Loucy (cell line): ENCODE data around the gene TMEM52.

ENCODE experiments used
- H2AFZ ChIP-seq: fragments of 200-600 bp; sonication (generic); 2 replicates; pipeline ENCODE4 v1.6.0; 2016; ENCODE audit warnings: antibody characterized with exemption, mild to moderate bottlenecking, low read length, moderate library complexity
- H3F3A ChIP-seq: fragments of 200-600 bp; 2 replicates; pipeline ENCODE4 v1.6.0; 2016; ENCODE audit warnings: antibody characterized with exemption, low read depth, mild to moderate bottlenecking
- H3K27me3 ChIP-seq: fragments of 200-600 bp; sonication (generic); 2 replicates; pipeline ENCODE4 v1.6.1; 2014; ENCODE audit warnings: low read length, mild to moderate bottlenecking; ENCODE audit not compliant: insufficient read depth, poor library complexity, severe bottlenecking
- H3K36me3 ChIP-seq: fragments of 200-600 bp; sonication (generic); 2 replicates; pipeline ENCODE4 v1.6.1; 2016; ENCODE audit warnings: low read length; ENCODE audit not compliant: insufficient read depth
- H3K4me1 ChIP-seq: fragments of 200-600 bp; sonication (generic); 2 replicates; pipeline ENCODE4 v1.5.1; 2014; ENCODE audit warnings: low read length, mild to moderate bottlenecking; ENCODE audit not compliant: insufficient read depth, poor library complexity, severe bottlenecking
- H3K4me2 ChIP-seq: fragments of 200-600 bp; sonication (generic); 2 replicates; pipeline ENCODE4 v1.6.0; 2014; ENCODE audit warnings: antibody characterized with exemption, low read length, low read depth, mild to moderate bottlenecking; ENCODE audit not compliant: poor library complexity, severe bottlenecking
- H3K4me3 ChIP-seq: fragments of 200-600 bp; sonication (generic); 2 replicates; pipeline ENCODE4 v1.5.1; 2014; ENCODE audit warnings: low read length, mild to moderate bottlenecking, mixed read lengths; ENCODE audit not compliant: poor library complexity, severe bottlenecking
- H3K79me2 ChIP-seq: fragments of 200-600 bp; sonication (generic); 2 replicates; pipeline ENCODE4 v1.6.1; 2014; ENCODE audit warnings: low read length; ENCODE audit not compliant: insufficient read depth
- H3K9ac ChIP-seq: fragments of 200-600 bp; sonication (generic); 2 replicates; pipeline ENCODE4 v1.6.0; 2014; ENCODE audit warnings: mild to moderate bottlenecking, low read depth, low read length, moderate library complexity; ENCODE audit not compliant: poor library complexity, severe bottlenecking
- H3K9me2 ChIP-seq: fragments of 200-600 bp; sonication (generic); replicated peaks from 2 replicates; pipeline ENCODE4 v1.6.1; 2016; ENCODE audit warnings: low read depth, low read length, mixed read lengths
- H3K9me3 ChIP-seq: fragments of 200-600 bp; sonication (generic); 2 replicates; pipeline ENCODE4 v1.6.1; 2014; ENCODE audit warnings: mild to moderate bottlenecking, antibody characterized with exemption, low read length, low read depth; ENCODE audit not compliant: insufficient read depth
- H4K20me1 ChIP-seq: fragments of 200-600 bp; sonication (generic); 2 replicates; pipeline ENCODE4 v1.6.0; 2014; ENCODE audit warnings: antibody characterized with exemption, low read length, mild to moderate bottlenecking; ENCODE audit not compliant: insufficient read depth, poor library complexity, severe bottlenecking
- EZH2phosphoT487 ChIP-seq: fragments of 200-600 bp; IDR thresholded peaks from 2 replicates; pipeline ENCODE4 v1.6.1; 2018; ENCODE audit warnings: antibody characterized with exemption, mild to moderate bottlenecking, moderate library complexity, borderline replicate concordance
- TF ChIP-seq, protein P1 (sequence below): fragments of 200-600 bp; sonication (generic); conservative IDR thresholded peaks from 2 replicates; pipeline ENCODE4 v1.5.1; 2014; ENCODE audit warnings: mild to moderate bottlenecking, antibody characterized with exemption, low read length

Gene TMEM52

DNA sequence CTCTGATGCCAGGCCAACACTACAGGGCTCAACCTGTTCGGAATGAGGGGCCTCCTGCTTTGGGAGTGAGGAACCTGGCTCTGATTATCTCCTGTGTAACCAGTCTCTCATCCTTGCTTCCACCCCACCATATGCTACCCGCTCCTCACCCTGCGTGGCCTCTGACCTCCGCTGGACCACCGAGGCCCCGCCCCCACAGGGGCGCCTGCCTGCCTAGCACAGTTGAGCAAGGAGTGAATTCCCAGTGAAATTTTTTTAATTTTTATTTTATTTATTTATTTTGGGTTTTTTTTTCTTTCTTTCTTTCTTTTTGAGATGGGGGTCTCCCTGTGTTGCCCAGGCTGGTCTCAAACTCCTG is 26.3 kb downstream of the TMEM52 start:
- H3F3A ChIP-seq: no peaks in the 10 kb centered on the region
- no peaks in the 10 kb centered on the region for H3K36me3 ChIP-seq
- H3K9me3 ChIP-seq: no peaks in the 10 kb centered on the region
- H2AFZ ChIP-seq: no peak overlapping the region
- no peak for TF ChIP-seq EZH2phosphoT487
- TF ChIP-seq, protein P1, sequence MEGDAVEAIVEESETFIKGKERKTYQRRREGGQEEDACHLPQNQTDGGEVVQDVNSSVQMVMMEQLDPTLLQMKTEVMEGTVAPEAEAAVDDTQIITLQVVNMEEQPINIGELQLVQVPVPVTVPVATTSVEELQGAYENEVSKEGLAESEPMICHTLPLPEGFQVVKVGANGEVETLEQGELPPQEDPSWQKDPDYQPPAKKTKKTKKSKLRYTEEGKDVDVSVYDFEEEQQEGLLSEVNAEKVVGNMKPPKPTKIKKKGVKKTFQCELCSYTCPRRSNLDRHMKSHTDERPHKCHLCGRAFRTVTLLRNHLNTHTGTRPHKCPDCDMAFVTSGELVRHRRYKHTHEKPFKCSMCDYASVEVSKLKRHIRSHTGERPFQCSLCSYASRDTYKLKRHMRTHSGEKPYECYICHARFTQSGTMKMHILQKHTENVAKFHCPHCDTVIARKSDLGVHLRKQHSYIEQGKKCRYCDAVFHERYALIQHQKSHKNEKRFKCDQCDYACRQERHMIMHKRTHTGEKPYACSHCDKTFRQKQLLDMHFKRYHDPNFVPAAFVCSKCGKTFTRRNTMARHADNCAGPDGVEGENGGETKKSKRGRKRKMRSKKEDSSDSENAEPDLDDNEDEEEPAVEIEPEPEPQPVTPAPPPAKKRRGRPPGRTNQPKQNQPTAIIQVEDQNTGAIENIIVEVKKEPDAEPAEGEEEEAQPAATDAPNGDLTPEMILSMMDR: no peak
- H3K4me3 ChIP-seq: peak overlapping the region; percentile 86
- H3K9ac ChIP-seq: peak overlapping the region; percentile 93
- peaks cover 7% of the 10 kb centered on the region for H3K27me3 ChIP-seq
- H3K4me1 ChIP-seq: peaks cover 62% of the 10 kb centered on the region
- H3K9me2 ChIP-seq: no peaks in the 10 kb centered on the region
- peak overlapping the region; percentile 94 for H3K4me2 ChIP-seq
- peaks cover 47% of the 10 kb centered on the region for H3K79me2 ChIP-seq
- peaks cover 22% of the 10 kb centered on the region for H4K20me1 ChIP-seq

DNA sequence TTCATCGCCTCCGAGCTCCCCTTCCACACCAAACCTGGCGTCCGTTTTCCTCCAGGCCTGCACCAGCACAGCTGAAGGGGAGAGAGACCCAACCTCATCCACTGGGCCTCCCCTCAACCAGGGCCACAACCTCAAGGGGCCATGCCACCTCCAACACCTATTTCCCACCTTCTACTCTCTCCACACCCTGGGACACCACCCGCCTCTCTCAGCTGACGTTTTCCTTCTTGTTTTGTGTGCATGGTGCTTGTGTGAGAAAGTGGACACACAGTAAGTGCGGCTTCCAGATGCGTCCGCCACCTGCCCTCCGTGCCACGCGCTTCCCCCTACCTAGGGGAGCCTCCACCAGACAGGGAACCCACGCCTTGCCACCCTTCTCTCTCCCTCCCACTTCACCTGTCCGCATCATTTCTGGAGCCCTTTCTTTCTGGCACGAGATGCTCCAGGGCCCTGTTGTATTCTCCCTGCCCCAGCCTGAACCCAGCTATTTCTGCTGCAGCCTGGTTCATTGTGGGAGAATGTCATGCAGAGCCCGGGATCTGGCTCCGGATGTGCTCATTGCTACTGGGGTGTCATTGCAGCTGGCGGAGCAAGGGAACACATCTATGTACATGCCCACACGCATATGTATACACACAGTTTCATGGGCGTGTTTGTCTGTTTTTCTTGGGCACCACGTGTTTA is 26.9 kb downstream of the TMEM52 start:
- TF ChIP-seq, protein P1: no peak
- no peak for TF ChIP-seq EZH2phosphoT487
- Histone ChIP-seq H3K27me3 (peaks cover 7% of the 10 kb centered on the region), H3K4me1 (peaks cover 62% of the 10 kb centered on the region), H3K79me2 (peaks cover 53% of the 10 kb centered on the region), H3K4me2 (peak overlapping the region; percentile 94), H3K9me3 (no peaks in the 10 kb centered on the region), H3K9me2 (no peaks in the 10 kb centered on the region), H3K9ac (peak overlapping the region; percentile 93), H3K4me3 (peak overlapping the region; percentile 86), H2AFZ (peak overlapping the region; percentile 91), H3K36me3 (no peaks in the 10 kb centered on the region), H4K20me1 (peaks cover 27% of the 10 kb centered on the region), H3F3A (no peaks in the 10 kb centered on the region)

DNA sequence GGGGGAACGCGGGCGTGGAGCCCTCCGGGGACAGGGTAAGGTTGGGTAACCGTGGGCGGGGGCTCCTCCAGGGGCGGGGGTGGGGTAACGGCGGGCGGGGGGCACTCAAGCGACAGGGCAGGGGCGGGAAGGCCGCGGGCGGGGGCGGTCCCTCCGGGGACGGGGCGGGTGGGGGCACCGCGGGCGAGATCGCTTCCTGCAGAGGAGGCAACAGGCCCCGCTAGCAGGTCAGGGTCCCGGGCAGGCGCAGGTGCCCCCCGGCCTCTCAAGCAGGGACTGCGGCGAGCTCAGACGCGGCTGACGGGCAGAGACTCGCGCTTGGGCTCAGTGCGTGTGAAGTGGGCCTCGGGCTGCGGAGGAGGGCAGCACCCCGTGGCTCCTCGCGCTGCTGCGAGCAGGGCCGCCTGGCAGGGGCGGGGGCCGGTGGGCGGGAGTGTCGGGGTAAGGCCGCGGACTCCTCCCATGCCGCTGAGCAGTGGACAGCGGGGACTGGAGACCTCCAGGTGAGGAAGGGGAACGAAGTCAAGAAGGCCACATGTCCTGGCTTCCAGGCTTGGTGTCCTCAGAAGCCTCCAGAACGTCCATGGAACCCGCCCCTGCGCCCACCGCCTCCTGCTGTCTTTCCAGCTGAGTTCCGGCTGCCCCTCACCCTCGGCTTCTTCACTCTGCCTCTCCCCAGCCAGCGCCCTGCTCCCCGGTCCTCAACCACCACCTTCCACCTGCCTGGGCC is 27.6 kb downstream of the TMEM52 start:
- Histone ChIP-seq H3F3A (no peaks in the 10 kb centered on the region), H3K9ac (peak overlapping the region; percentile 93), H4K20me1 (peaks cover 34% of the 10 kb centered on the region), H3K36me3 (no peaks in the 10 kb centered on the region), H2AFZ (peak overlapping the region; percentile 91), H3K4me3 (peak overlapping the region; percentile 86), H3K9me2 (no peaks in the 10 kb centered on the region), H3K9me3 (no peaks in the 10 kb centered on the region), H3K79me2 (peaks cover 60% of the 10 kb centered on the region), H3K4me2 (peak overlapping the region; percentile 94), H3K4me1 (peaks cover 64% of the 10 kb centered on the region), H3K27me3 (peaks cover 7% of the 10 kb centered on the region)
- TF ChIP-seq EZH2phosphoT487: no peak
- TF ChIP-seq, protein P1: no peak
